Hematopoietic multipotent progenitor cell treated with erythropoietin and hydrocortisone succinate and interleukin-3 and kit ligand, for 8 days (in vitro differentiated cells): ENCODE measurements around the gene WDR88.
"Not testable (repeated sequence)": the region's sequence is repeated elsewhere in the genome, so short reads cannot be mapped to it uniquely, and the experiment has no call there.

Experiments used
- DNase-seq: peaks from one replicate; pipeline ENCODE4 v3.0.0-alpha.2; 2015

The WDR88 gene, protein sequence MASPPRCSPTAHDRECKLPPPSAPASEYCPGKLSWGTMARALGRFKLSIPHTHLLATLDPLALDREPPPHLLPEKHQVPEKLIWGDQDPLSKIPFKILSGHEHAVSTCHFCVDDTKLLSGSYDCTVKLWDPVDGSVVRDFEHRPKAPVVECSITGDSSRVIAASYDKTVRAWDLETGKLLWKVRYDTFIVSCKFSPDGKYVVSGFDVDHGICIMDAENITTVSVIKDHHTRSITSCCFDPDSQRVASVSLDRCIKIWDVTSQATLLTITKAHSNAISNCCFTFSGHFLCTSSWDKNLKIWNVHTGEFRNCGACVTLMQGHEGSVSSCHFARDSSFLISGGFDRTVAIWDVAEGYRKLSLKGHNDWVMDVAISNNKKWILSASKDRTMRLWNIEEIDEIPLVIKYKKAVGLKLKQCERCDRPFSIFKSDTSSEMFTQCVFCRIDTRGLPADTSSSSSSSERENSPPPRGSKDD

GRCh38 chr19:33132021-33132420 is at the start of gene WDR88:
Gene WDR88, plus strand, starts transcription at chr19:33132114. Its CDS starts 56 bp downstream, at chr19:33132170.
- DNase-seq, result no peak

- no peak for DNase-seq
Observed at GRCh38 chr19:33085570-33086128, 46.3 kb upstream of the WDR88 start.

DNA sequence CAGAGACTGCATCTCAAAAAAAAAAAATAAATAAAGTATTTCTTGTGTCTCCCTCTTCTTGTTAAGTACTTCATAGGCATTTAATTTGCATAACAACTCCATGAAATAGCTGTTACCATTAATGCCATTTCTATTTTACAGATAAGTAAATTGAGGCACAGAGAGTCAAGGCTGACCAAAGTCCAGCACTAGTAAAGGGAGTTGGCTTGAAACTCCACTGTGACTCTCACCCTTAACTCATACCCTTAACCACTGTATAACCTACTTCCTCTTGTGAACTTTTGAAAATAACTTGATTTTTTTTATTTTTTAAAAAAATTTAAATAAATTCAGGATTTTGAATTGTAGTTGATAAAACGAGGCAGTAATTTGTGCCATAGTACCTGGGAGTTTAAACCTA is 45.0 kb upstream of the WDR88 start:
- no peak for DNase-seq

GRCh38 chr19:33089010-33089409 is 42.9 kb upstream of the WDR88 start:
- no peak for DNase-seq

- no peak for DNase-seq
Observed at GRCh38 chr19:33090179-33090578, 41.7 kb upstream of the WDR88 start.

GRCh38 chr19:33093420-33094210 is 38.3 kb upstream of the WDR88 start:
- no peak for DNase-seq

GRCh38 chr19:33094436-33095067 is 37.4 kb upstream of the WDR88 start:
- no peak for DNase-seq

GRCh38 chr19:33096005-33096404 is 35.9 kb upstream of the WDR88 start:
- DNase-seq, result no peak

GRCh38 chr19:33098055-33098534 is 33.8 kb upstream of the WDR88 start:
- no peak for DNase-seq

DNA sequence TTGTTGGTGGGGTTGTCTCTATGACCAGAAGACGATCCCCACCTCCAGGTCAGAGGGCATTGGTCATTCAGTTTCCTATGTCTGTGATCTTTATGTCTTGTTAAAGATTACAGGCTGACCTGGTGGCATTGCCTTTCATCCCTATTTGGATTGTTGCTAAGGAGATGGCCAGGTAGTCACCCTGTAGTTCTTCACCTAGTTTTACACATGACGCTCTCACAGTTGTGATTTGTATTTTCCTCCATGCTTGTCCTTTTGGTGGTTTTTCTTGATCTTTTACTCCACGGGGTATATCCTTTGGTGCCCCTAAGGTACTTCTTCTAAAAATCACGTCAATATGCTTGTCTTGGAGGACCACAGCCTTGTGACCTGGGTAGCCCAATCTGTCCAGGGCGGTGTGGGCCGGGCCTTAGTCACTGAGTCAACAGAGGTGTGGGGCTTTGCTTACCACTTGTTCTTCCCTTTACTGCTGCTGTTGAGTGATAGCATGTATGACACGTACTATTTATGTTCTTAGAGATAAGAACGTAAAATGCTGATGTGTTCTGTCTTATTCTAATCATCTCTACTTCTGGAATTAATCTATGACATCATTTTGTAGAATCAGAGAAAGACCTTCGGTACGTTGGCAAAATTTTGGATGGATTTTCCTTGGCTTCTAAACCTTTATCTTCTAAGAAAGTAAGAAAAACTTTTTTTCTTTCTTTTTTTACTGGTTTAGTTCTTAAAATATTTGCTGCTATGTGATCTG is 30.8 kb upstream of the WDR88 start:
- peak; percentile 28 for DNase-seq

- DNase-seq, result no peak
Observed at GRCh38 chr19:33102893-33103292, 29.0 kb upstream of the WDR88 start.

DNA sequence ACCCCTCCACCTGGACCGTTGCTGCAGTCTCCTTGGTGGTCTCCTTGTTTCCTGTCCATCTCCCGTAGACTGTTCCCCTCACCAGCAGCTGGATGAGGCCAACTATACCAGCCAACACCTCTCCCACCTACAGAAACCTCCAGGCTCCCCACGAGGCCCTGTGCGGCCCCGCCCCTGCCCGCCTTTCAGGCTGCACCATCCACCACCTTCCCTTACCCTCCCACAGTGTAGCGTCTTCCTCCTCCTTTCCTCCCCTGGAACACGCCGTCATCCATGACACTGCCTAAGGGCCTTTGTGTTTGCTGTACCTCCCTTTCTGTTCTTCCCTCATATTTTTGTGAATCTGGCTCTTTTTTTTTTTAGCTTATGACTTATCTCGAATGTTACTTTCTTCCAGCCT is 23.8 kb upstream of the WDR88 start:
- no peak for DNase-seq

DNA sequence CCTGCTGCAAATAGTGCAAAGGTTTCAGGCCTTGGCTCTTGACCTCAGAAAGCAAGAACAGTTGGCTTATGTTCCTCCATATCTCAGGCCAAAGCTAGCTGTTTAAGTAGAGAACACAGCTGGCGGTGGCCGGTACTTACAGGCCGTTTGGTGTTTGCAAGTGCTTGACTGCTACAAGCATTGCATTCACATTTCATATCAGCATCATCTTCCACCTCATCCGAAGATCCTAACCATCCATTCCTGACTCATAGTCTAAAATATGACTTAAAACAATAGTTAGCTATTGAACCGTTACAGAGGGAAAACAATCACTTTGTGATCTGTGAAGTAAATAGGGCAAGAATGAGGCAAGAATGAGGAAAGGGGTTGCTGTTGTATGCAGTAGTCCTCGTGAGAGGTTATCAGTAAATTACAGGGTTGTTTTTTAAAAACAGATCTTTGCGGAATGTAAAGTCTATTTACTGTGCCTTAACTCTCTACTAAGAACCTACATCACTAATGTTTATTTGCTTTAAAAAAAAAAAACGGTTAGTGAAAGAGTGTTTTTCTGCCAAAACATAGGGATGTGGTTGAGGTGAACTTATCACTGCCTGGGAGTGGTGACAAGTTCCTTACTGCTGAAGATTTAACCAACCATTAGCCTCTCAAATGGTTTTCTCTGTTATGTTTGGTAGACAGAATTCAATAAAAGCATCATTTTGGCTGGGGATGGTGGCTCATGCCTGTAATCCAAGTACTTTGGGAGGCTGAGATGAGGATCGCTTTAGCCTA is 21.6 kb upstream of the WDR88 start:
- DNase-seq, result no peak

- no peak for DNase-seq
Observed at GRCh38 chr19:33111587-33111986, 20.3 kb upstream of the WDR88 start.

DNA sequence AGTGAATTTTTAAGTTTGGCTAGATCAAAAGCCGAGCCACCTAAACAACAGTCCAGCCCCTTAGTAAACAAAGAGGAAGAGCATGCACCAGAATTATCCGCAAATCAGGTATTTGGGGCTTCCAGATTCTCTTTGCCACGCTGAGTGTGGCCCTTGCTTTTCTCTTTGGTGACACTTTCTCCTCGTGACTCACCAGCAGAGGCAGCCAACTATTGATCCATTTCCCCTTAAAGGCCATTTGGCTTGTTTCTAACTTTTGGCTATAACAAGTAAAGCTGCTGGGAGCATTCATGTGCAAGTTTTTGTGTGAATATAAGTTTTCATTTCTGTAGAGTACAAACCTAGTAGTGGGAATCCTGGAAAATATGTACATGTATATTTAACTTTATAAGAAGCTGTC is 17.6 kb upstream of the WDR88 start:
- DNase-seq, result no peak

DNA sequence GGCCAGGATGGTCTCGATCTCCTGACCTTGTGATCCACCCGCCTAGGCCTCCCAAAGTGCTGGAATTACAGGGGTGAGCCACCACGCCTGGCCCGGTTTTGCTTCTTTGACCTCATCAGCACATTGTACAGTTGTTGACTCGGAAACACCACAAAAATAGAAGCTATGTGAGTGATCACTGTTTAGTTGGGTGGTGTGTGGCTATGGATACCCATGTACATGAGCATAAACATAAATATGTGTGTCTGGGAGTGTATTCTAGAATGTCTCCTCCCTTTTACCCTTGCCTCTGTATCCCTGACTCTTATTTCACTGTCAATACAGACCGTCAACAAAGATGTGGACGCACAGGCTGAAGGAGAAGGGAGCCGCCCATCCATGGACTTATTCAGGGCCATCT is 14.4 kb upstream of the WDR88 start:
- DNase-seq, result no peak

GRCh38 chr19:33118643-33119042 is 13.3 kb upstream of the WDR88 start:
- DNase-seq, result no peak

- DNase-seq, result peak; percentile 89
Observed at GRCh38 chr19:33124207-33125098, 7.5 kb upstream of the WDR88 start.

DNA sequence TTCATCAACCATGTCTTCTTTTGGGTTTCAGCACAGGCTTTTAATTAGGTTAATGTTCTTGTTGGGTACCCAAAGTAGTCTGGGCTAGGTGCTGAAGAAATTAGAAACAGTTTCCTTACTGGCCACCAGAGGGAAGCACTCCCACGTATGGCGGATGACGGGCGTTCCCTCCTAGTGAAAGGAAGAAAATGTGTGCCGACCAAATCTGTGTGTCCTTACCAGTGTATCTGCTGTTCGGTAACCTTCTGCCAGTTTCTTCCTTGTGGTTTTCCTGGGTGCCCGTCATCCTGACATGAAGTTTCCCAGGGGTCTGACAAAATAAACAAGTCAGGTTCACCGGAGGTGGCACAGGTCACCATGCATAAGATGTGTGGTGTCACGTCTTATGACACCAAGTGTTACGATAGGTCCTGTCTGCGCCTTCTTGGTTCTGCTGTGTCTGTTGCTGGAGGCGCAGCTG is 6.0 kb upstream of the WDR88 start:
- peak; percentile 72 for DNase-seq

DNA sequence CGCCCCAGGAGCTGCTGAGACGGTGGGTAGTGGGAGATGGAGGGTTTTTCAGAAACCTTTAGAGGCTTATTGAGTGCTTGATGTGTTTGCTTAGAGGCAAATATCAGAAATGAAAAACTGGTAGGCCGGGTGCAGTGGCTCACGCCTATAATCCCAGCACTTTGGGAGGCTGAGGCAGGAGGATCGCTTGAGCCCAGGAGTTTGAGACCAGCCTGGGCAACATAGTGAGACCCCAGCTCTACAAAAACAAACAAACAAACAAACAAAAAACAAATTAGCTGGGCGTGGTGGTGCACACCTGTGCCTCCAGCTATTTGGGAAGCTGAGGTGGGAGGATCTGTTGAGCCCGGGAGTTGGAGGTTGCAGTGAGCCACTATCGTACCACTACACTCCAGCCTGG is 5.2 kb upstream of the WDR88 start:
- DNase-seq, result not testable (repeated sequence)
